Nephron (organoid): Measurements from ENCODE around the gene ZNF827.

Experiments
- H3K27ac Mint-ChIP-seq, 3 experiments: 2 replicates each; pipeline ENCODE4 v1.8.0; 2020; ENCODE audit warnings: mixed read lengths in 3 of 3, mild to moderate bottlenecking in 2 of 3, moderate library complexity in 1 of 3
- H3K27me3 Mint-ChIP-seq: 2 replicates; pipeline ENCODE4 v1.8.0; 2021; ENCODE audit warnings: low read depth, mild to moderate bottlenecking, moderate library complexity, mixed read lengths
- H3K36me3 Mint-ChIP-seq: 2 replicates; pipeline ENCODE4 v1.8.0; 2020; ENCODE audit warnings: low read depth, mixed read lengths
- H3K4me1 Mint-ChIP-seq: 2 replicates; pipeline ENCODE4 v1.8.0; 2020; ENCODE audit warnings: mixed read lengths
- H3K4me3 Mint-ChIP-seq, 3 experiments: 2 replicates each; pipeline ENCODE4 v1.8.0; 2020; ENCODE audit warnings: mild to moderate bottlenecking in 3 of 3, mixed read lengths in 3 of 3, moderate library complexity in 2 of 3
- H3K9me3 Mint-ChIP-seq: 2 replicates; pipeline ENCODE4 v1.8.0; 2020; ENCODE audit warnings: mixed read lengths
- TF ChIP-seq, protein P1 (sequence below), 3 experiments: fragments of 200-600 bp; sonication (generic); IDR thresholded peaks; one replicate each; pipeline ENCODE4 v1.5.0; 2021; ENCODE audit warnings: antibody characterized with exemption in 3 of 3; ENCODE audit not compliant: unreplicated experiment in 3 of 3

The ZNF827 gene

GRCh38 chr4:145885666-145886065, 53.0 kb downstream of the ZNF827 start:
- Mint-ChIP-seq H3K27ac (peak overlapping the region in 2 of 3 experiments; percentile 46 to 69), H3K27me3 (no peaks in the 10 kb centered on the region), H3K36me3 (peaks cover 68% of the 10 kb centered on the region), H3K4me1 (peaks cover 84% of the 10 kb centered on the region), H3K9me3 (no peaks in the 10 kb centered on the region), H3K4me3 (no peak overlapping the region)
- TF ChIP-seq, protein P1, sequence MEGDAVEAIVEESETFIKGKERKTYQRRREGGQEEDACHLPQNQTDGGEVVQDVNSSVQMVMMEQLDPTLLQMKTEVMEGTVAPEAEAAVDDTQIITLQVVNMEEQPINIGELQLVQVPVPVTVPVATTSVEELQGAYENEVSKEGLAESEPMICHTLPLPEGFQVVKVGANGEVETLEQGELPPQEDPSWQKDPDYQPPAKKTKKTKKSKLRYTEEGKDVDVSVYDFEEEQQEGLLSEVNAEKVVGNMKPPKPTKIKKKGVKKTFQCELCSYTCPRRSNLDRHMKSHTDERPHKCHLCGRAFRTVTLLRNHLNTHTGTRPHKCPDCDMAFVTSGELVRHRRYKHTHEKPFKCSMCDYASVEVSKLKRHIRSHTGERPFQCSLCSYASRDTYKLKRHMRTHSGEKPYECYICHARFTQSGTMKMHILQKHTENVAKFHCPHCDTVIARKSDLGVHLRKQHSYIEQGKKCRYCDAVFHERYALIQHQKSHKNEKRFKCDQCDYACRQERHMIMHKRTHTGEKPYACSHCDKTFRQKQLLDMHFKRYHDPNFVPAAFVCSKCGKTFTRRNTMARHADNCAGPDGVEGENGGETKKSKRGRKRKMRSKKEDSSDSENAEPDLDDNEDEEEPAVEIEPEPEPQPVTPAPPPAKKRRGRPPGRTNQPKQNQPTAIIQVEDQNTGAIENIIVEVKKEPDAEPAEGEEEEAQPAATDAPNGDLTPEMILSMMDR (IDR thresholded peaks at IDR 0.05; ENCODE audit: unreplicated experiment in 3 of 3) = no peak

DNA sequence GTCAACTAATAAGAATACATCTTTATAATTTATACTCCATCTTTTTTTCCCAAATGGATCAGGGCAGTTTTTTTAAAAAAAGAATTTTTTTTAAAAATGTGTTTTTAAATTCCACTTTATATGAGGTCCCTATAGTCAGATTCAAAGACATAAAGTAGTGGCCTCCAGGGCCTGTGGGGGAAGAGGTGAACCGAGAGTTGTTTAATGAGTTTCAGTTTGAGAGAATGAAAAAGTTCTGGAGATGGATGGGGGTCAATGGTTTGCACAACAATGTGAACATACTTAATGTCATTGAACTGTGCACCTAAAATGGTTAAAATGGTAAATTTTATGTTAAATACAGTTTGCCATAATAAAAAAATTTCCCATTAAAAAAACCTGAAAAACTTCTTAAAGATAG, 53.8 kb downstream of the ZNF827 start:
- Mint-ChIP-seq H3K27ac (peak overlapping the region in 2 of 3 experiments; percentile 26 to 54), H3K9me3 (no peaks in the 10 kb centered on the region), H3K27me3 (no peaks in the 10 kb centered on the region), H3K4me1 (peaks cover 81% of the 10 kb centered on the region), H3K4me3 (no peak overlapping the region), H3K36me3 (peaks cover 65% of the 10 kb centered on the region)
- TF ChIP-seq, protein P1 (IDR thresholded peaks at IDR 0.05; ENCODE audit: unreplicated experiment in 3 of 3) = no peak

DNA sequence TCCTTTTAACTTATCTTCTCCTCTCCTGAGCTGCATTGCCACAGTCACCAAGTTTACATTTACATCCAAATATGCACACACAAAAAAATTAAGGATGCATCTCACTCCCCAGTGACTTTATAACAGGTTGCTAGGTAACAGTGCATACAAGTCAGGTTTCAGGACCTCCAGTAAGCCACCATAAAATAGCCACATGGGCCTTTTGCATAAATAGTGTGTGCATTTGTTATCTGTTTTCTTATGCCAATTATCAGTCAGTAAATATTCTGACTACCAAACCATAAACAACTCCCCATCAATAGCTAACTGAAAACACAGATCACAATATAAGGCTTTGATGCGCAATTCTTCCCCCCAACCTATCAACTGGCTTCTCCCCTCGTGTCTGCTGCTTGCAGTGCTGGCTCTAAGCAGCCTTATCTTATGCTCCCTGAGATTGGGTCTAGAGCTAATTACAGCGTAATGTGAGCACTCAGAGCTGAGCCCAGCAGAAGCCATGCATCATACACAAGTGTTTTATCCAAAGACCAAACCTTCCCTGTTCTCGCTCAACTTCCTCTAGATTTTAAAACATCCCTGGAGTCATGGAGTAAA, 55.4 kb downstream of the ZNF827 start:
- H3K27ac Mint-ChIP-seq = peak overlapping the region in 2 of 3 experiments; percentile 93 to 94
- TF ChIP-seq, protein P1 (IDR thresholded peaks at IDR 0.05; ENCODE audit: unreplicated experiment in 3 of 3) = no peak
- peaks cover 89% of the 10 kb centered on the region for H3K4me1 Mint-ChIP-seq
- H3K36me3 Mint-ChIP-seq = peaks cover 70% of the 10 kb centered on the region
- no peak overlapping the region for H3K4me3 Mint-ChIP-seq
- no peaks in the 10 kb centered on the region for H3K27me3 Mint-ChIP-seq
- no peaks in the 10 kb centered on the region for H3K9me3 Mint-ChIP-seq

GRCh38 chr4:145882604-145883003, 56.0 kb downstream of the ZNF827 start:
- TF ChIP-seq, protein P1 (IDR thresholded peaks at IDR 0.05; ENCODE audit: unreplicated experiment in 3 of 3) = no peak
- no peak overlapping the region for H3K4me3 Mint-ChIP-seq

DNA sequence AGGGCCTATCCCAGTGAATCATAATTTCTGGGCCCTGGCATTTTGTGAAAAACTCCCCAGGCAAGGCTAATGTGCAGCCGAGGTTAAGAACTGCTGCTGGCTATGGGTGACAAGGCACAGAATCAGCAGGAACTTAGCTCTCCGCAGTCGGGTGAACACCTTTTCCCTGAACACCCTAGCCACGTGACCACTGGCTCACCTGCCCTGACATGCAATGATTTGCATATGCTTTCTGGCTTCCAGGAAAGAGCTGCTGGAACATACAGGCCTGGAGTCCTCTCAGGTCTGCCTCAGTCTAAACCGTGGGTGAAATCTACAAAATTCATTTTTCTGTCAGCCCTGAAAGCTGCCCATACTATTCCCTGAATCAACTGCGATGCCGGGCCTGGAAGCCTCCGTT, 56.6 kb downstream of the ZNF827 start:
- H3K4me3 Mint-ChIP-seq = no peak overlapping the region
- H3K27ac Mint-ChIP-seq = peak overlapping the region; percentile 49 to 94 (median 93)
- TF ChIP-seq, protein P1 (IDR thresholded peaks at IDR 0.05; ENCODE audit: unreplicated experiment in 3 of 3) = no peak
- peaks cover 84% of the 10 kb centered on the region for H3K4me1 Mint-ChIP-seq
- H3K27me3 Mint-ChIP-seq = no peaks in the 10 kb centered on the region
- no peaks in the 10 kb centered on the region for H3K9me3 Mint-ChIP-seq
- peaks cover 79% of the 10 kb centered on the region for H3K36me3 Mint-ChIP-seq

More at GRCh38 chr4:145882604-145883003, 56.0 kb downstream of the ZNF827 start:
- Mint-ChIP-seq H3K27ac (peak overlapping the region; percentile 49 to 94 (median 93)), H3K36me3 (peaks cover 75% of the 10 kb centered on the region), H3K9me3 (no peaks in the 10 kb centered on the region), H3K4me1 (peaks cover 89% of the 10 kb centered on the region), H3K27me3 (no peaks in the 10 kb centered on the region)

- Mint-ChIP-seq H3K9me3 (no peaks in the 10 kb centered on the region), H3K27ac (peak overlapping the region; percentile 49 to 94 (median 93)), H3K36me3 (peaks cover 80% of the 10 kb centered on the region), H3K4me1 (peaks cover 80% of the 10 kb centered on the region), H3K27me3 (no peaks in the 10 kb centered on the region), H3K4me3 (peak overlapping the region in 2 of 3 experiments; percentile 13 to 38)
- TF ChIP-seq, protein P1 (IDR thresholded peaks at IDR 0.05; ENCODE audit: unreplicated experiment in 3 of 3) = no peak
Measured at GRCh38 chr4:145881576-145881975, 57.0 kb downstream of the ZNF827 start.
